Mesodermal cell (in vitro differentiated cells): ENCODE results near the gene LCORL. TPM values are rescaled to one million over a fixed set of nuclear protein-coding genes. Genes with fewer than 3 reads are reported as not detected.

Source experiments
- H3K27ac ChIP-seq: 2 replicates; pipeline ENCODE4 v1.7.0; 2013; ENCODE audit warnings: mild to moderate bottlenecking, low read depth, low read length, moderate library complexity; ENCODE audit not compliant: severe bottlenecking
- H3K36me3 ChIP-seq: 2 replicates; pipeline ENCODE4 v1.7.1; 2013; ENCODE audit warnings: mild to moderate bottlenecking, low read length, moderate library complexity; ENCODE audit not compliant: control insufficient read depth, insufficient read depth
- H3K4me1 ChIP-seq: one replicate; pipeline ENCODE4 v1.7.1; 2013; ENCODE audit warnings: mild to moderate bottlenecking, low read length; ENCODE audit not compliant: insufficient read depth, control insufficient read depth, poor library complexity, severe bottlenecking
- H3K4me3 ChIP-seq: 2 replicates; pipeline ENCODE4 v1.7.0; 2013; ENCODE audit warnings: low read length, control low read depth, mild to moderate bottlenecking; ENCODE audit not compliant: insufficient read depth, poor library complexity, severe bottlenecking; ENCODE audit errors: extremely low read depth
- H3K9me3 ChIP-seq: 2 replicates; pipeline ENCODE4 v1.7.1; 2013; ENCODE audit warnings: mild to moderate bottlenecking, low read length, moderate library complexity; ENCODE audit not compliant: control insufficient read depth
- WGBS, 2 experiments: methylation state at CpG; one replicate each; pipeline ENCODE4 v1.1.5; 2013; ENCODE audit warnings: missing lambda C conversion rate in 2 of 2; ENCODE audit not compliant: insufficient coverage in 2 of 2; 5-methylcytosine and 5-hydroxymethylcytosine counted together
- polyA plus RNA-seq, 2 experiments: library from polyadenylated mRNA; stranded (reverse); fragments of 50-300 nt; gene quantifications; one replicate each; pipeline ENCODE4 v1.2.3, GENCODE V29; 2013

The LCORL gene
- polyA plus RNA-seq (2013, experiment 1 of 2) = 43.5 TPM
- polyA plus RNA-seq (2013, experiment 2 of 2) = 32.8 TPM

- Histone ChIP-seq H3K4me1 (no peaks in the 10 kb centered on the region), H3K4me3 (peak within 1 kb of the TSS; percentile 84), H3K27ac (peak within 1 kb of the TSS; percentile 95), H3K36me3 (no peaks in the 10 kb centered on the region), H3K9me3 (no peaks in the 10 kb centered on the region)
- 0 to 1% methylated on average over 24 to 30 of the region's 71 CpGs for WGBS, 2 experiments
Measured at GRCh38 chr4:18021720-18022571, at the start of gene LCORL. Gene LCORL, minus strand, starts transcription at chr4:18021755. Its CDS starts 4 bp downstream, at chr4:18021751.

GRCh38 chr4:18069810-18070209, 48.3 kb upstream of the LCORL start:
- WGBS, 2 experiments = 96 to 100% methylated on average over 3 of the region's 4 CpGs
- H3K4me1 ChIP-seq = no peaks in the 10 kb centered on the region
- H3K36me3 ChIP-seq = no peaks in the 10 kb centered on the region

GRCh38 chr4:18067031-18067430, 45.5 kb upstream of the LCORL start:
- H3K27ac ChIP-seq = no peak overlapping the region
- H3K36me3 ChIP-seq = no peaks in the 10 kb centered on the region
- 80 to 94% methylated on average over 2 of the region's 2 CpGs for WGBS, 2 experiments
- no peaks in the 10 kb centered on the region for H3K9me3 ChIP-seq
- H3K4me3 ChIP-seq = no peak overlapping the region
- H3K4me1 ChIP-seq = no peaks in the 10 kb centered on the region

More at GRCh38 chr4:18069810-18070209, 48.3 kb upstream of the LCORL start:
- Histone ChIP-seq H3K9me3 (no peaks in the 10 kb centered on the region), H3K4me3 (no peak overlapping the region), H3K27ac (no peak overlapping the region)

GRCh38 chr4:18063079-18063478, 41.5 kb upstream of the LCORL start:
- no peak overlapping the region for H3K4me3 ChIP-seq
- H3K4me1 ChIP-seq = no peaks in the 10 kb centered on the region
- H3K27ac ChIP-seq = no peak overlapping the region
- H3K36me3 ChIP-seq = no peaks in the 10 kb centered on the region
- H3K9me3 ChIP-seq = no peaks in the 10 kb centered on the region

GRCh38 chr4:18057821-18058533, 36.4 kb upstream of the LCORL start:
- H3K4me1 ChIP-seq = peaks cover 6% of the 10 kb centered on the region
- H3K36me3 ChIP-seq = no peaks in the 10 kb centered on the region
- H3K9me3 ChIP-seq = no peaks in the 10 kb centered on the region
- no peak overlapping the region for H3K4me3 ChIP-seq
- no CpG with 5 or more reads among the region's 2 CpGs for WGBS, 2 experiments
- H3K27ac ChIP-seq = no peak overlapping the region

GRCh38 chr4:18056030-18056429, 34.5 kb upstream of the LCORL start:
- Histone ChIP-seq H3K9me3 (no peaks in the 10 kb centered on the region), H3K4me3 (no peak overlapping the region), H3K36me3 (no peaks in the 10 kb centered on the region), H3K4me1 (peaks cover 6% of the 10 kb centered on the region), H3K27ac (no peak overlapping the region)
- WGBS, 2 experiments = 100% methylated on average over 1 of the region's 2 CpGs; no CpG with 5 or more reads in 1 of the 2 experiments

- Histone ChIP-seq H3K9me3 (no peaks in the 10 kb centered on the region), H3K36me3 (no peaks in the 10 kb centered on the region), H3K4me1 (peaks cover 5% of the 10 kb centered on the region), H3K4me3 (no peak overlapping the region), H3K27ac (no peak overlapping the region)
- 71 to 100% methylated on average over 1 of the region's 1 CpG for WGBS, 2 experiments
Measured at GRCh38 chr4:18052158-18052557, 30.6 kb upstream of the LCORL start.

- H3K27ac ChIP-seq = no peak overlapping the region
- no peaks in the 10 kb centered on the region for H3K36me3 ChIP-seq
- H3K9me3 ChIP-seq = no peaks in the 10 kb centered on the region
- 86 to 100% methylated on average over 1 to 2 of the region's 2 CpGs for WGBS, 2 experiments
- peaks cover 5% of the 10 kb centered on the region for H3K4me1 ChIP-seq
- H3K4me3 ChIP-seq = no peak overlapping the region
Measured at GRCh38 chr4:18051281-18051680, 29.7 kb upstream of the LCORL start.

GRCh38 chr4:18050448-18050847, 28.9 kb upstream of the LCORL start:
- WGBS, 2 experiments = 87 to 88% methylated on average over 4 of the region's 6 CpGs
- Histone ChIP-seq H3K36me3 (no peaks in the 10 kb centered on the region), H3K4me3 (no peak overlapping the region), H3K27ac (no peak overlapping the region), H3K9me3 (no peaks in the 10 kb centered on the region), H3K4me1 (peaks cover 5% of the 10 kb centered on the region)

- Histone ChIP-seq H3K27ac (no peak overlapping the region), H3K36me3 (no peaks in the 10 kb centered on the region), H3K4me3 (no peak overlapping the region), H3K9me3 (no peaks in the 10 kb centered on the region), H3K4me1 (peaks cover 5% of the 10 kb centered on the region)
- 88% methylated on average over 2 of the region's 3 CpGs; no CpG with 5 or more reads in 1 of the 2 experiments for WGBS, 2 experiments
Measured at GRCh38 chr4:18049446-18049845, 27.9 kb upstream of the LCORL start.

- 80 to 81% methylated on average over 2 of the region's 2 CpGs for WGBS, 2 experiments
- Histone ChIP-seq H3K36me3 (no peaks in the 10 kb centered on the region), H3K4me1 (no peaks in the 10 kb centered on the region), H3K27ac (no peak overlapping the region), H3K4me3 (no peak overlapping the region), H3K9me3 (no peaks in the 10 kb centered on the region)
Measured at GRCh38 chr4:18042754-18043153, 21.2 kb upstream of the LCORL start.
